Liver (tissue), 9 donors: ENCODE measurements around the gene FABP3. TPM values are rescaled to one million over a fixed set of nuclear protein-coding genes. Genes with fewer than 3 reads are reported as not detected.

Experiments
- DNase-seq: peaks from one replicate; pipeline ENCODE4 v3.0.0-alpha.2; 2017; ENCODE audit warnings: low spot score
- H3K27ac ChIP-seq, 2 donors: one replicate each; pipeline ENCODE4 v1.7.0; 2013; ENCODE audit warnings: inconsistent platforms in 2 of 2, low read length in 2 of 2, control low read depth in 1 of 2, low read depth in 1 of 2, mild to moderate bottlenecking in 1 of 2
- H3K27me3 ChIP-seq, 4 donors: one replicate each; pipeline versions ENCODE4 v1.6.1 to v1.7.0; 2013; ENCODE audit warnings: low read length in 3 of 4, inconsistent platforms in 1 of 4, mild to moderate bottlenecking in 1 of 4, moderate library complexity in 1 of 4; ENCODE audit not compliant: control insufficient read depth in 4 of 4, insufficient read depth in 4 of 4
- H3K36me3 ChIP-seq, 4 donors: one replicate each; pipeline versions ENCODE4 v1.6.1 to v1.7.0; 2013; ENCODE audit warnings: low read length in 3 of 4, mild to moderate bottlenecking in 3 of 4, low read depth in 1 of 4, moderate library complexity in 1 of 4; ENCODE audit not compliant: control insufficient read depth in 4 of 4, insufficient read depth in 3 of 4
- H3K4me1 ChIP-seq, 4 donors: one replicate each; pipeline versions ENCODE4 v1.6.1 to v1.7.0; 2013; ENCODE audit warnings: low read length in 3 of 4, mild to moderate bottlenecking in 3 of 4, moderate library complexity in 1 of 4; ENCODE audit not compliant: control insufficient read depth in 4 of 4, insufficient read depth in 4 of 4
- H3K4me3 ChIP-seq, 3 donors: one replicate each; pipeline versions ENCODE4 v1.6.1 to v1.7.0; 2013; ENCODE audit warnings: low read length in 3 of 3, control low read depth in 1 of 3, low read depth in 1 of 3, mild to moderate bottlenecking in 1 of 3
- H3K9ac ChIP-seq, 2 donors: one replicate each; pipeline ENCODE4 v1.7.0; 2013; ENCODE audit warnings: low read length in 2 of 2, mild to moderate bottlenecking in 2 of 2, moderate library complexity in 2 of 2, control low read depth in 1 of 2, low read depth in 1 of 2
- H3K9me3 ChIP-seq, 4 donors: one replicate each; pipeline versions ENCODE4 v1.6.1 to v1.7.0; 2013; ENCODE audit warnings: low read length in 3 of 4; ENCODE audit not compliant: control insufficient read depth in 4 of 4
- EGR1 ChIP-seq, 2 donors: IDR thresholded peaks; 2 replicates each; pipeline ENCODE4 v1.6.1; 2016 to 2018; ENCODE audit warnings: antibody characterized with exemption in 2 of 2, low read depth in 2 of 2
- FOXA1 ChIP-seq: IDR thresholded peaks from 2 replicates; pipeline ENCODE4 v1.6.1; 2016; ENCODE audit warnings: antibody characterized with exemption
- FOXA2 ChIP-seq: IDR thresholded peaks from 2 replicates; pipeline ENCODE4 v1.6.1; 2016; ENCODE audit warnings: antibody characterized with exemption
- GABPA ChIP-seq, 2 donors: IDR thresholded peaks in 1 of 2; conservative IDR thresholded peaks in 1 of 2; 2 replicates each; pipeline ENCODE4 v1.6.1; 2016; ENCODE audit warnings: antibody characterized with exemption in 2 of 2, mild to moderate bottlenecking in 1 of 2, moderate library complexity in 1 of 2
- HNF4A ChIP-seq, 2 donors: conservative IDR thresholded peaks; 2 replicates each; pipeline ENCODE4 v1.6.1; 2016; ENCODE audit warnings: antibody characterized with exemption in 2 of 2, mild to moderate bottlenecking in 2 of 2
- HNF4G ChIP-seq: IDR thresholded peaks from 2 replicates; pipeline ENCODE4 v1.6.1; 2016; ENCODE audit warnings: antibody characterized with exemption
- JUND ChIP-seq, 2 donors: IDR thresholded peaks; 2 replicates each; pipeline ENCODE4 v1.6.1; 2016; ENCODE audit warnings: antibody characterized with exemption in 2 of 2
- NR2F2 ChIP-seq: IDR thresholded peaks from 2 replicates; pipeline ENCODE4 v1.6.1; 2016; ENCODE audit warnings: antibody characterized with exemption
- RAD21 ChIP-seq, 2 donors: IDR thresholded peaks; 2 replicates each; pipeline ENCODE4 v1.6.1; 2016; ENCODE audit warnings: antibody characterized with exemption in 2 of 2, mild to moderate bottlenecking in 2 of 2
- RXRA ChIP-seq, 2 donors: IDR thresholded peaks; 2 replicates each; pipeline ENCODE4 v1.6.1; 2017 to 2018; ENCODE audit warnings: antibody characterized with exemption in 2 of 2, mild to moderate bottlenecking in 1 of 2
- SP1 ChIP-seq: IDR thresholded peaks from 2 replicates; pipeline ENCODE4 v1.6.1; 2018; ENCODE audit warnings: antibody characterized with exemption, mild to moderate bottlenecking
- TAF1 ChIP-seq: conservative IDR thresholded peaks from 2 replicates; pipeline ENCODE4 v1.6.1; 2016; ENCODE audit warnings: antibody characterized with exemption, mild to moderate bottlenecking
- YY1 ChIP-seq: IDR thresholded peaks from 2 replicates; pipeline ENCODE4 v1.6.1; 2016; ENCODE audit warnings: antibody characterized with exemption, mild to moderate bottlenecking
- WGBS: extraction: QIAGEN DNeasy Blood & Tissue Kit; methylation state at CpG from one replicate; pipeline ENCODE4 v1.1.7; 2013; 5-methylcytosine and 5-hydroxymethylcytosine counted together
- polyA plus RNA-seq, 2 donors: library from polyadenylated mRNA; stranded (reverse) in 1 of 2; unstranded in 1 of 2; fragments of 200-250 nt in 1 of 2; fragments of >200 nt in 1 of 2; fragmentation: Nextera tagmentation in 1 of 2; extraction: Ambion mirVana in 1 of 2; gene quantifications; one replicate each; pipeline versions ENCODE4 v1.2.1 to v1.2.3, GENCODE V29; 2013 to 2015
- total RNA-seq, 2 donors: library from RNA; depleted of rRNA; stranded (reverse); fragments of >200 nt; gene quantifications; one replicate each; pipeline ENCODE4 v1.2.3, GENCODE V29; 2014
- TF ChIP-seq, protein P1 (sequence below): IDR thresholded peaks from 2 replicates; pipeline ENCODE4 v1.6.1; 2016; ENCODE audit warnings: antibody characterized with exemption
- TF ChIP-seq, protein P2 (sequence below): fragments of 150-350 bp; IDR thresholded peaks from 2 replicates; pipeline ENCODE4 v1.5.1; 2017; ENCODE audit warnings: improper control_type of control experiment, low read depth, low read length; ENCODE audit not compliant: missing input control
- TF ChIP-seq, protein P3 (sequence below): IDR thresholded peaks from 2 replicates; pipeline ENCODE4 v1.6.1; 2016; ENCODE audit warnings: antibody characterized with exemption
- TF ChIP-seq, protein P4 (sequence below): IDR thresholded peaks from 2 replicates; pipeline ENCODE4 v1.6.1; 2016; ENCODE audit warnings: antibody characterized with exemption
- donor health status: healthy.
- donor health status: healthy.
- donor health status: healthy.
- donor health status: healthy.
- donor health status: healthy.

Gene FABP3
- total and polyA plus RNA-seq, 4 donors = 2.8 to 28.2 (median 5.2) TPM

DNA sequence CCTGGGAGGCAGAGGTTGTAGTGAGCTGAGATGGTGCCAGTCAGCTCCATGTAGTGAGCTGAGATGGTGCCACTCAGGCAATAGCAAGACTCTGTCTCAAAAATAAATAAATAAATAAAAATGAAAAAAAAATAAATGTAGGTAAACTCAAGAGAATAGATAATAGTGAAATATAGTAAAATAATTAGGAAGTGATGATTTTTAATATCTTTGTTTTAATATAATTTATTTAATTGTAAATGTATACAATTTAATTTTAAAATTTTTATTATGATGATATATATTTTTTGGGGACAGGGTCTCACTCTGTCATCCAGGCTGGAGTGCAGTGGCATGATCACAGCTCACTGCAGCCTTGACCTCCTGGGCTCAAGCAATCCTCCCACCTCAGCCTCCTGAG, 20.6 kb upstream of the FABP3 start:
- Histone ChIP-seq H3K4me3 (no peak overlapping the region), H3K27ac (no peak overlapping the region), H3K27me3 (no peaks in the 10 kb centered on the region), H3K36me3 (no peaks in the 10 kb centered on the region), H3K9ac (no peak overlapping the region), H3K4me1 (peaks cover 0 to 4% (median 3%) of the 10 kb centered on the region in 4 donors), H3K9me3 (no peaks in the 10 kb centered on the region)
- TF ChIP-seq NR2F2 = no peak
- TF ChIP-seq, protein P1, sequence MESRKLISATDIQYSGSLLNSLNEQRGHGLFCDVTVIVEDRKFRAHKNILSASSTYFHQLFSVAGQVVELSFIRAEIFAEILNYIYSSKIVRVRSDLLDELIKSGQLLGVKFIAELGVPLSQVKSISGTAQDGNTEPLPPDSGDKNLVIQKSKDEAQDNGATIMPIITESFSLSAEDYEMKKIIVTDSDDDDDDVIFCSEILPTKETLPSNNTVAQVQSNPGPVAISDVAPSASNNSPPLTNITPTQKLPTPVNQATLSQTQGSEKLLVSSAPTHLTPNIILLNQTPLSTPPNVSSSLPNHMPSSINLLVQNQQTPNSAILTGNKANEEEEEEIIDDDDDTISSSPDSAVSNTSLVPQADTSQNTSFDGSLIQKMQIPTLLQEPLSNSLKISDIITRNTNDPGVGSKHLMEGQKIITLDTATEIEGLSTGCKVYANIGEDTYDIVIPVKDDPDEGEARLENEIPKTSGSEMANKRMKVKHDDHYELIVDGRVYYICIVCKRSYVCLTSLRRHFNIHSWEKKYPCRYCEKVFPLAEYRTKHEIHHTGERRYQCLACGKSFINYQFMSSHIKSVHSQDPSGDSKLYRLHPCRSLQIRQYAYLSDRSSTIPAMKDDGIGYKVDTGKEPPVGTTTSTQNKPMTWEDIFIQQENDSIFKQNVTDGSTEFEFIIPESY = no peak
- TF ChIP-seq GABPA (IDR thresholded peaks at IDR 0.05 in 1 of 2, conservative IDR thresholded peaks at IDR 0.05 in 1 of 2) = no peak
- TF ChIP-seq FOXA1 = no peak
- no peak for TF ChIP-seq HNF4G
- TF ChIP-seq, protein P2, sequence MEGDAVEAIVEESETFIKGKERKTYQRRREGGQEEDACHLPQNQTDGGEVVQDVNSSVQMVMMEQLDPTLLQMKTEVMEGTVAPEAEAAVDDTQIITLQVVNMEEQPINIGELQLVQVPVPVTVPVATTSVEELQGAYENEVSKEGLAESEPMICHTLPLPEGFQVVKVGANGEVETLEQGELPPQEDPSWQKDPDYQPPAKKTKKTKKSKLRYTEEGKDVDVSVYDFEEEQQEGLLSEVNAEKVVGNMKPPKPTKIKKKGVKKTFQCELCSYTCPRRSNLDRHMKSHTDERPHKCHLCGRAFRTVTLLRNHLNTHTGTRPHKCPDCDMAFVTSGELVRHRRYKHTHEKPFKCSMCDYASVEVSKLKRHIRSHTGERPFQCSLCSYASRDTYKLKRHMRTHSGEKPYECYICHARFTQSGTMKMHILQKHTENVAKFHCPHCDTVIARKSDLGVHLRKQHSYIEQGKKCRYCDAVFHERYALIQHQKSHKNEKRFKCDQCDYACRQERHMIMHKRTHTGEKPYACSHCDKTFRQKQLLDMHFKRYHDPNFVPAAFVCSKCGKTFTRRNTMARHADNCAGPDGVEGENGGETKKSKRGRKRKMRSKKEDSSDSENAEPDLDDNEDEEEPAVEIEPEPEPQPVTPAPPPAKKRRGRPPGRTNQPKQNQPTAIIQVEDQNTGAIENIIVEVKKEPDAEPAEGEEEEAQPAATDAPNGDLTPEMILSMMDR = no peak
- TF ChIP-seq, protein P3, sequence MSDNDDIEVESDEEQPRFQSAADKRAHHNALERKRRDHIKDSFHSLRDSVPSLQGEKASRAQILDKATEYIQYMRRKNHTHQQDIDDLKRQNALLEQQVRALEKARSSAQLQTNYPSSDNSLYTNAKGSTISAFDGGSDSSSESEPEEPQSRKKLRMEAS = no peak
- TF ChIP-seq RAD21 (IDR thresholded peaks at IDR 0.05) = no peak
- TF ChIP-seq HNF4A (conservative IDR thresholded peaks at IDR 0.05) = no peak
- TF ChIP-seq TAF1 = no peak
- TF ChIP-seq EGR1 (IDR thresholded peaks at IDR 0.05; ENCODE audit: low read depth in 2 of 2) = no peak
- no peak for TF ChIP-seq SP1
- no peak for DNase-seq

DNA sequence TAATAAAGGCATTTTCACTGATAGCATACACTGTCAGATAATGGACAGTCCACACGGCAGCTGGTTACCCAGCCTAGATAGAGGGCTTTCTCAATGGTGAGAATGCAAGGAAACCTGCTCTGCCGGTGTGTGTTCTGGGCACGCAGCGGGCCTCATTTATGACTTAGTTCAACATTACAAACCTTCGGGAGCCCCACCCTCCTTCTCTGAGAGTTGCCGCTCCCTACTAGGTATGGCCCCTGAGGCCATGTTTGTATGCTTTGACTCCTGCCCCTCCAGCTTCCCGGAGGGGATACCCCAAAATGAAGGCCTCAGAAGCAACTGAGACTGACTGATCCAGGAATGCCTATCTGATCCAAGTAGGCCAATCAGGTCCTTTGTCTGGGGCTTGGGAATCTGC, 17.2 kb upstream of the FABP3 start:
- DNase-seq = no peak
- Histone ChIP-seq H3K27ac (no peak overlapping the region), H3K9me3 (no peaks in the 10 kb centered on the region), H3K9ac (no peak overlapping the region), H3K4me3 (no peak overlapping the region), H3K4me1 (peaks cover 0 to 4% (median 3%) of the 10 kb centered on the region in 4 donors), H3K36me3 (no peaks in the 10 kb centered on the region), H3K27me3 (no peaks in the 10 kb centered on the region)
- WGBS = 84% methylated on average over 7 of the region's 7 CpGs
- TF ChIP-seq, protein P2 = no peak
- no peak for TF ChIP-seq GABPA (IDR thresholded peaks at IDR 0.05 in 1 of 2, conservative IDR thresholded peaks at IDR 0.05 in 1 of 2)

DNA sequence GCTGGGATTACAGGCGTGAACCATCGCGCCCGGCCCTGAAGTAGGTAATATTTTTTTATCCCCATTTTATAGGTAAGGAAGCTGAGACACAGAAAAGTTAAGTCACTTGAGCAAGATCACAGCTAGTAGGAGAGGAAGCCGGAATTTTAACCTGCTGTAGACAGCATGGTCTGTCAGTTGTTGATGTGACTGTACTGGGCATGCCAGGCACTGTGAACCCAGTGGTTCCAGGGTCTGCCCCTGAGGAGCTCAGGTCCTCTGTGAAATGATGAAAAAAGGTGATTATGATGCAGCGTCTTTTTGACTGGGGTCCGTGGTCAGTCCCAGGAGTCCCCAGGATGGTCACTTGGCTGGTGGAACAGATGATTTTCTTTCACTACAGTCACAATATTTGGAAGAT, 16.7 kb upstream of the FABP3 start:
- DNase-seq = no peak
- 89% methylated on average over 7 of the region's 7 CpGs for WGBS
- Histone ChIP-seq H3K36me3 (no peaks in the 10 kb centered on the region), H3K4me3 (no peak overlapping the region), H3K4me1 (peaks cover 0 to 4% (median 1%) of the 10 kb centered on the region in 4 donors), H3K9me3 (no peaks in the 10 kb centered on the region), H3K9ac (no peak overlapping the region), H3K27ac (no peak overlapping the region), H3K27me3 (no peaks in the 10 kb centered on the region)
- TF ChIP-seq NR2F2 = no peak
- TF ChIP-seq RXRA (IDR thresholded peaks at IDR 0.05) = no peak
- no peak for TF ChIP-seq HNF4G
- TF ChIP-seq, protein P3 = no peak
- no peak for TF ChIP-seq GABPA (IDR thresholded peaks at IDR 0.05 in 1 of 2, conservative IDR thresholded peaks at IDR 0.05 in 1 of 2)
- no peak for TF ChIP-seq YY1
- no peak for TF ChIP-seq JUND (IDR thresholded peaks at IDR 0.05)
- TF ChIP-seq FOXA2 = no peak
- TF ChIP-seq TAF1 = no peak
- TF ChIP-seq FOXA1 = no peak
- TF ChIP-seq, protein P1 = no peak
- TF ChIP-seq, protein P4, sequence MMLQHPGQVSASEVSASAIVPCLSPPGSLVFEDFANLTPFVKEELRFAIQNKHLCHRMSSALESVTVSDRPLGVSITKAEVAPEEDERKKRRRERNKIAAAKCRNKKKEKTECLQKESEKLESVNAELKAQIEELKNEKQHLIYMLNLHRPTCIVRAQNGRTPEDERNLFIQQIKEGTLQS = no peak
